Pancreas (tissue), 10 donors: Measurements from ENCODE around the gene ERBB2. TPM values are rescaled to one million over a fixed set of nuclear protein-coding genes. Genes with fewer than 3 reads are reported as not detected.
"Not testable (repeated sequence)": the region's sequence is repeated elsewhere in the genome, so short reads cannot be mapped to it uniquely, and the experiment has no call there.

Source experiments
- ATAC-seq, 4 donors: fragments of 200-7000 bp; cut with Tn5 transposase; one replicate each; pipeline versions ENCODE4 v1.8.0 to v1.9.1; 2020; ENCODE audit warnings: mild to moderate bottlenecking in 4 of 4, moderate library complexity in 4 of 4
- DNase-seq, 6 donors: peaks; one replicate each; pipeline ENCODE4 v3.0.0-alpha.2; 2020
- FAIRE-seq: peaks from 2 replicates; lab custom pipeline; 2012; peaks lifted over from hg19 to GRCh38; lab: Jason Lieb, UNC
- H3K27ac ChIP-seq, 4 donors: fragments of 200-600 bp; sonication (generic); 1 replicate in 3 of 4; 2 replicates in 1 of 4; pipeline versions ENCODE4 v1.5.0 to v1.8.0; 2020
- H3K27me3 ChIP-seq, 4 donors: fragments of 200-600 bp; one replicate each; pipeline ENCODE4 v1.8.0; 2021
- H3K36me3 ChIP-seq, 3 donors: fragments of 200-600 bp; sonication (generic) in 1 of 3; one replicate each; pipeline versions ENCODE4 v1.5.0 to v1.8.0; 2020 to 2021
- H3K4me1 ChIP-seq, 3 donors: fragments of 200-600 bp; one replicate each; pipeline ENCODE4 v1.8.0; 2021
- H3K4me3 ChIP-seq, 4 donors: fragments of 200-600 bp; sonication (generic) in 2 of 4; one replicate each; pipeline versions ENCODE4 v1.5.0 to v1.8.0; 2020 to 2021
- H3K9me3 ChIP-seq, 4 donors: fragments of 200-600 bp; one replicate each; pipeline ENCODE4 v1.8.0; 2021
- WGBS, 2 donors: extraction: QIAGEN DNeasy Blood & Tissue Kit; methylation state at CpG; one replicate each; pipeline ENCODE4 v1.1.7; 2013; 5-methylcytosine and 5-hydroxymethylcytosine counted together
- intact Hi-C, 3 donors: fragments of 100-400 bp; cut with DNase I; formaldehyde crosslinking; loops; one replicate each; pipeline versions ENCODE4 v1.11.1 to v1.14.2; 2022
- polyA plus RNA-seq, 2 donors: library from polyadenylated mRNA; stranded (reverse); fragments of 200-250 nt; gene quantifications; one replicate each; pipeline ENCODE4 v1.2.3, GENCODE V29; 2013
- total RNA-seq, 6 donors: library from RNA; stranded (reverse); fragmentation: NEBNext Ultra II Directional in 4 of 6; extraction: Animal tissue kit (Norgen Biotek cat#: 25700) in 4 of 6; gene quantifications; one replicate each; pipeline versions ENCODE4 v1.2.1 to v1.2.4, GENCODE V29; 2021 to 2023
- TF ChIP-seq, protein P1 (sequence below), 4 donors: fragments of 200-600 bp; sonication (generic) in 3 of 4; IDR thresholded peaks; one replicate each; pipeline versions ENCODE4 v1.5.0 to v1.8.0; 2021; ENCODE audit warnings: antibody characterized with exemption in 4 of 4
- donor health status: healthy with polysubstance abuse.
- donor health status: DM: no; HTN: no; CAD: no; lungs with moderate emphysema.
- donor health status: DM: no; HTN: no; CAD: no.
- donor health status: control.
- donor health status: control.
- donor health status: Bipolar disorder and iron deficiency.
- donor health status: DM: yes; HTN: yes; CAD: no.
- donor health status: DM: no; HTN: no; CAD: no.
- donor health status: DM: no; HTN: no; CAD: no.
- donor health status: DM: yes; HTN: yes; CAD: no.

The ERBB2 gene
- total and polyA plus RNA-seq, 8 donors, result 37.2 to 78.9 (median 43.9) TPM

DNA sequence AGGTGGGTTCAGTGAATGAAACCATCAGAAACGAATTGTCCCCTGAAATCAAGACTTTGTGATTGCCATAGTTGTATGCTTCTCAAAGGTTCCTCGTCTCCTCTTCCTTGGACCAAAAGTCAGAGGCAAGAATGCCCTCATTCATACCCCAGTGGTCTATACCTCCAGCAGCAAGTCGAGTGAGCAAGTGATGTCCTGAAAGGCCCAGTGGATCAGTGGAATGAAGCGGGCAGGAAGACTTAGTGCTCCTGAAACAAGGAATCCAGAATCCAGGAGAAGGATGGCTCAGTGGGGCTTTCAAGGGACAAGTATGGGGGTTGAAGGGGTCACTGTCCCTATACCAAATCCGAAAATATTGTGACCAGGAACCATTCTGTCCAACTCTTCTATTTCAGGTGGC lies 5.3 kb upstream of the ERBB2 start:
- WGBS, 2 donors, result 75 to 76% methylated on average over 5 of the region's 5 CpGs
- FAIRE-seq (no peak), DNase-seq (no peak), ATAC-seq (no peak)
- no peaks in the 10 kb centered on the region for H3K9me3 ChIP-seq
- TF ChIP-seq, protein P1, sequence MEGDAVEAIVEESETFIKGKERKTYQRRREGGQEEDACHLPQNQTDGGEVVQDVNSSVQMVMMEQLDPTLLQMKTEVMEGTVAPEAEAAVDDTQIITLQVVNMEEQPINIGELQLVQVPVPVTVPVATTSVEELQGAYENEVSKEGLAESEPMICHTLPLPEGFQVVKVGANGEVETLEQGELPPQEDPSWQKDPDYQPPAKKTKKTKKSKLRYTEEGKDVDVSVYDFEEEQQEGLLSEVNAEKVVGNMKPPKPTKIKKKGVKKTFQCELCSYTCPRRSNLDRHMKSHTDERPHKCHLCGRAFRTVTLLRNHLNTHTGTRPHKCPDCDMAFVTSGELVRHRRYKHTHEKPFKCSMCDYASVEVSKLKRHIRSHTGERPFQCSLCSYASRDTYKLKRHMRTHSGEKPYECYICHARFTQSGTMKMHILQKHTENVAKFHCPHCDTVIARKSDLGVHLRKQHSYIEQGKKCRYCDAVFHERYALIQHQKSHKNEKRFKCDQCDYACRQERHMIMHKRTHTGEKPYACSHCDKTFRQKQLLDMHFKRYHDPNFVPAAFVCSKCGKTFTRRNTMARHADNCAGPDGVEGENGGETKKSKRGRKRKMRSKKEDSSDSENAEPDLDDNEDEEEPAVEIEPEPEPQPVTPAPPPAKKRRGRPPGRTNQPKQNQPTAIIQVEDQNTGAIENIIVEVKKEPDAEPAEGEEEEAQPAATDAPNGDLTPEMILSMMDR (IDR thresholded peaks at IDR 0.05), result no peak
- intact Hi-C loops, result no loop called here
- H3K27me3 ChIP-seq, result no peaks in the 10 kb centered on the region
- no peaks in the 10 kb centered on the region for H3K36me3 ChIP-seq
- no peak overlapping the region for H3K4me3 ChIP-seq
- peaks cover 0 to 4% (median 0%) of the 10 kb centered on the region in 3 donors for H3K4me1 ChIP-seq
- no peak overlapping the region for H3K27ac ChIP-seq

DNA sequence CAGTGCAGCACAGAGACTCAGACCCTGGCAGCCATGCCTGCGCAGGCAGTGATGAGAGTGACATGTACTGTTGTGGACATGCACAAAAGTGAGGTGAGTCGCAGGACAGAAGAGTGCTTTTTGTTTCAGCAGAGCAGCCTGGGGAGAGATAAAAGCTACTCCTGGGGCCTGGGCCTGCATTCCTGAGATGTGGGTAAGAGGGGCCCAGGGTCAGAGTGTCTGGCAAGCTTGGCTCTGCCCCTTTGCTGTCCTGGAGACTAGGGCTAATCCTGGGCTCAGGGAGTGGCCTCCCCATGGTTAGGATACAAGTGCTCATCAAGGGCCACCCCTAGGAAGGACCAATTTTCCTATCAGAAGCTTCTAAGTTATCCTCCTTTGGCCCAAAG lies 4.8 kb upstream of the ERBB2 start:
- intact Hi-C loops, result no loop called here
- Histone ChIP-seq H3K27me3 (no peaks in the 10 kb centered on the region), H3K4me1 (peaks cover 0 to 4% (median 0%) of the 10 kb centered on the region in 3 donors), H3K9me3 (no peaks in the 10 kb centered on the region), H3K4me3 (no peak overlapping the region), H3K36me3 (no peaks in the 10 kb centered on the region), H3K27ac (no peak overlapping the region)
- WGBS, 2 donors, result 82 to 86% methylated on average over 2 of the region's 2 CpGs
- ATAC-seq (no peak), FAIRE-seq (no peak), DNase-seq (no peak)
- TF ChIP-seq, protein P1 (IDR thresholded peaks at IDR 0.05), result no peak

DNA sequence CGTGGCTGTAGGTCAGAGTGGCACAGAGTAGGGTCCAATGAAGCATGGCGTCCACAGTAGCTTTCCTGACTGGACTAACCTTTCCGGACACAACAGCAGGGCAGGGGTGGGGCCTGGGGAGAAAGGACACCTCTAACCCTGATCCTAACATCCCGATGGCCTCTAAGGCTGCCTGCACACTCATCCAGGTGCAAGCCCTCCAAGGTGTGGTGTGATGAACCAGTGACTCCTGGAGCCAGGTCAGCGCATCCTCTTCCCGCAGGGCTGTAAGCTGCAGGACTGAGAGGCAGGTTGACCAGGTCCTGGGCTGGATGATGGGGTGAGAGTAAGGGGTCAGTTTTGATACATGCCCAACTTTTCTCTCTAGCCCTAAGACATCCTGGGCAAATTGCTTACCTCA lies 3.1 kb upstream of the ERBB2 start:
- no peak for FAIRE-seq
- intact Hi-C loops, result no loop called here
- no peaks in the 10 kb centered on the region for H3K27me3 ChIP-seq
- 72 to 74% methylated on average over 6 of the region's 6 CpGs for WGBS, 2 donors
- no peak overlapping the region for H3K4me3 ChIP-seq
- no peak for ATAC-seq
- DNase-seq, result no peak
- H3K36me3 ChIP-seq, result no peaks in the 10 kb centered on the region
- TF ChIP-seq, protein P1 (IDR thresholded peaks at IDR 0.05), result no peak
- H3K27ac ChIP-seq, result no peak overlapping the region
- H3K9me3 ChIP-seq, result no peaks in the 10 kb centered on the region
- H3K4me1 ChIP-seq, result peaks cover 0 to 5% (median 0%) of the 10 kb centered on the region in 3 donors

DNA sequence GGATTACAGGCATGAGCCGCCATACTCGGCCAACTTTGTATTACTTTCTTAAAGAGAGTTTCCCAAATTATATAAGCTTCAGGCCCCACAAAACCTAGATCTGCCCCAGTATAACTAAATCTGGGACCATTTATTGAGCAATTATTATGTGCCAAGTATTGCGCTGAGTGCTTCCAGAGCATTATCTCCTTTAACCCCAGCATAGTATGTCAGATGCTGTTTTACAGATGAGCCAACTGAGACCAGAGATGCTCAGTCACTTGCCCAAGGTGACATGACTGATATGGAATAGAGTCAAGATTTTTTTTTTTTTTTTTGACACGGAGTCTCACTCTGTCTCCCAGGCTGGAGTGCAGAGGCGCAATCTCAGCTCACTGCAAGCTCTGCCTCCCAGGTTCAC lies 1.9 kb upstream of the ERBB2 start:
- Histone ChIP-seq H3K27me3 (no peaks in the 10 kb centered on the region), H3K27ac (no peak overlapping the region), H3K9me3 (no peaks in the 10 kb centered on the region), H3K4me3 (no peak overlapping the region), H3K4me1 (peaks cover 0 to 13% (median 8%) of the 10 kb centered on the region in 3 donors), H3K36me3 (no peaks in the 10 kb centered on the region)
- TF ChIP-seq, protein P1 (IDR thresholded peaks at IDR 0.05), result no peak
- intact Hi-C loops, result no loop called here
- no peak for ATAC-seq
- no peak for DNase-seq
- no peak for FAIRE-seq
- 85 to 93% methylated on average over 4 to 5 of the region's 5 CpGs for WGBS, 2 donors

DNA sequence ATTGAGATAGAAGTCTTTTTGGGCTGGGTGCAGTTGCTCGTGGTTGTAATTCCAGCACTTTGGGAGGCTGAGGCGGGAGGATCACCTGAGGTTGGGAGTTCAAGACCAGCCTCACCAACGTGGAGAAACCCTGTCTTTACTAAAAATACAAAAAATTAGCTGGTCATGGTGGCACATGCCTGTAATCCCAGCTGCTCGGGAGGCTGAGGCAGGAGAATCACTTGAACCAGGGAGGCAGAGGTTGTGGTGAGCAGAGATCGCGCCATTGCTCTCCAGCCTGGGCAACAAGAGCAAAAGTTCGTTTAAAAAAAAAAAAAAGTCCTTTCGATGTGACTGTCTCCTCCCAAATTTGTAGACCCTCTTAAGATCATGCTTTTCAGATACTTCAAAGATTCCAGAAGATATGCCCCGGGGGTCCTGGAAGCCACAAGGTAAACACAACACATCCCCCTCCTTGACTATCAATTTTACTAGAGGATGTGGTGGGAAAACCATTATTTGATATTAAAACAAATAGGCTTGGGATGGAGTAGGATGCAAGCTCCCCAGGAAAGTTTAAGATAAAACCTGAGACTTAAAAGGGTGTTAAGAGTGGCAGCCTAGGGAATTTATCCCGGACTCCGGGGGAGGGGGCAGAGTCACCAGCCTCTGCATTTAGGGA lies 577 bp upstream of the ERBB2 start:
- Histone ChIP-seq H3K27ac (peak overlapping the region; percentile 83 to 93 (median 92)), H3K4me3 (peak overlapping the region; percentile 79 to 93 (median 86)), H3K4me1 (peaks cover 4 to 26% (median 15%) of the 10 kb centered on the region in 3 donors)
- DNase-seq, FAIRE-seq, H3K9me3 ChIP-seq, H3K27me3 ChIP-seq, ATAC-seq, intact Hi-C loops, H3K36me3 ChIP-seq: not testable (repeated sequence)
- WGBS, 2 donors, result 43 to 49% methylated on average over 11 of the region's 11 CpGs
